Stimulated activated naive CD8-positive, alpha-beta T cell treated with anti-CD3 and anti-CD28 coated beads, Interleukin-15, Interleukin-2, amounts not matched to agents 100 ng/mL and 50 ng/mL, for 24 hours (primary cell): ENCODE measurements around the gene ANXA11.
"Not testable (repeated sequence)": the region's sequence is repeated elsewhere in the genome, so short reads cannot be mapped to it uniquely, and the experiment has no call there.

ENCODE experiments used
- H3K27ac Mint-ChIP-seq: one replicate; pipeline ENCODE4 v1.8.0; 2021; ENCODE audit warnings: mild to moderate bottlenecking, mixed read lengths
- H3K27me3 Mint-ChIP-seq: one replicate; pipeline ENCODE4 v1.8.0; 2021; ENCODE audit warnings: mixed read lengths
- H3K36me3 Mint-ChIP-seq: one replicate; pipeline ENCODE4 v1.8.0; 2021; ENCODE audit warnings: low read depth, mixed read lengths
- H3K4me1 Mint-ChIP-seq: one replicate; pipeline ENCODE4 v1.8.0; 2021; ENCODE audit warnings: low read depth, mixed read lengths
- H3K4me3 Mint-ChIP-seq: one replicate; pipeline ENCODE4 v1.8.0; 2021; ENCODE audit warnings: mild to moderate bottlenecking, mixed read lengths
- H3K9me3 Mint-ChIP-seq: one replicate; pipeline ENCODE4 v1.8.0; 2021; ENCODE audit warnings: mixed read lengths

The ANXA11 gene

GRCh38 chr10:80223031-80223419 is 17.7 kb upstream of the ANXA11 start:
- not testable (repeated sequence) for H3K4me3 Mint-ChIP-seq, H3K27me3 Mint-ChIP-seq, H3K36me3 Mint-ChIP-seq, H3K4me1 Mint-ChIP-seq, H3K9me3 Mint-ChIP-seq, H3K27ac Mint-ChIP-seq

- not testable (repeated sequence) for H3K9me3 Mint-ChIP-seq, H3K27me3 Mint-ChIP-seq, H3K4me3 Mint-ChIP-seq, H3K4me1 Mint-ChIP-seq, H3K27ac Mint-ChIP-seq, H3K36me3 Mint-ChIP-seq
These were observed 13.5 kb upstream of the ANXA11 start for GRCh38 chr10:80218878-80219277.

- H3K27me3 Mint-ChIP-seq, H3K9me3 Mint-ChIP-seq, H3K4me1 Mint-ChIP-seq, H3K4me3 Mint-ChIP-seq, H3K36me3 Mint-ChIP-seq, H3K27ac Mint-ChIP-seq: not testable (repeated sequence)
These were observed 9.1 kb upstream of the ANXA11 start for GRCh38 chr10:80214368-80214982.

- H3K9me3 Mint-ChIP-seq, H3K4me3 Mint-ChIP-seq, H3K27ac Mint-ChIP-seq: not testable (repeated sequence)
These were observed 7.3 kb upstream of the ANXA11 start for GRCh38 chr10:80212535-80213115.

GRCh38 chr10:80211786-80212185 is 6.4 kb upstream of the ANXA11 start:
- peaks cover 10% of the 10 kb centered on the region for H3K4me1 Mint-ChIP-seq
- peaks cover 4% of the 10 kb centered on the region for H3K27me3 Mint-ChIP-seq
- no peak overlapping the region for H3K4me3 Mint-ChIP-seq
- H3K36me3 Mint-ChIP-seq = no peaks in the 10 kb centered on the region
- H3K27ac Mint-ChIP-seq = no peak overlapping the region
- no peaks in the 10 kb centered on the region for H3K9me3 Mint-ChIP-seq

More at GRCh38 chr10:80212535-80213115, 7.3 kb upstream of the ANXA11 start:
- not testable (repeated sequence) for H3K27me3 Mint-ChIP-seq, H3K36me3 Mint-ChIP-seq
- H3K4me1 Mint-ChIP-seq = peaks cover 10% of the 10 kb centered on the region

GRCh38 chr10:80210259-80210658 is 4.9 kb upstream of the ANXA11 start:
- Mint-ChIP-seq H3K36me3 (no peaks in the 10 kb centered on the region), H3K9me3 (no peaks in the 10 kb centered on the region), H3K4me1 (peaks cover 23% of the 10 kb centered on the region), H3K4me3 (no peak overlapping the region), H3K27ac (no peak overlapping the region), H3K27me3 (peaks cover 4% of the 10 kb centered on the region)

GRCh38 chr10:80207768-80208370 is 2.5 kb upstream of the ANXA11 start:
- H3K27ac Mint-ChIP-seq = no peak overlapping the region
- H3K9me3 Mint-ChIP-seq = no peaks in the 10 kb centered on the region
- H3K4me1 Mint-ChIP-seq = peaks cover 38% of the 10 kb centered on the region
- H3K36me3 Mint-ChIP-seq = peaks cover 4% of the 10 kb centered on the region
- peaks cover 4% of the 10 kb centered on the region for H3K27me3 Mint-ChIP-seq
- H3K4me3 Mint-ChIP-seq = no peak overlapping the region

GRCh38 chr10:80206277-80206655 is 929 bp upstream of the ANXA11 start:
- Mint-ChIP-seq H3K27me3 (no peaks in the 10 kb centered on the region), H3K36me3 (peaks cover 10% of the 10 kb centered on the region), H3K4me1 (peaks cover 48% of the 10 kb centered on the region), H3K4me3 (peak overlapping the region; percentile 86), H3K9me3 (no peaks in the 10 kb centered on the region), H3K27ac (peak overlapping the region; percentile 85)

- H3K4me3 Mint-ChIP-seq = peak overlapping the region; percentile 89
- H3K27ac Mint-ChIP-seq = peak overlapping the region; percentile 83
- H3K27me3 Mint-ChIP-seq = no peaks in the 10 kb centered on the region
- H3K36me3 Mint-ChIP-seq = peaks cover 21% of the 10 kb centered on the region
- peaks cover 62% of the 10 kb centered on the region for H3K4me1 Mint-ChIP-seq
- no peaks in the 10 kb centered on the region for H3K9me3 Mint-ChIP-seq
These were observed 460 bp downstream of the ANXA11 start for GRCh38 chr10:80204677-80205476.

GRCh38 chr10:80203835-80204676 is 1.3 kb downstream of the ANXA11 start:
- peaks cover 21% of the 10 kb centered on the region for H3K36me3 Mint-ChIP-seq
- H3K4me3 Mint-ChIP-seq = peak overlapping the region; percentile 89
- H3K27me3 Mint-ChIP-seq = no peaks in the 10 kb centered on the region
- peaks cover 68% of the 10 kb centered on the region for H3K4me1 Mint-ChIP-seq
- peak overlapping the region; percentile 83 for H3K27ac Mint-ChIP-seq
- no peaks in the 10 kb centered on the region for H3K9me3 Mint-ChIP-seq

GRCh38 chr10:80202934-80203834 is 2.2 kb downstream of the ANXA11 start:
- Mint-ChIP-seq H3K36me3 (peaks cover 21% of the 10 kb centered on the region), H3K27ac (peak overlapping the region; percentile 83), H3K27me3 (no peaks in the 10 kb centered on the region), H3K4me3 (peak overlapping the region; percentile 89), H3K4me1 (peaks cover 75% of the 10 kb centered on the region), H3K9me3 (no peaks in the 10 kb centered on the region)

GRCh38 chr10:80202530-80202929 is 2.8 kb downstream of the ANXA11 start:
- H3K9me3 Mint-ChIP-seq, H3K27me3 Mint-ChIP-seq: not testable (repeated sequence)
- peak overlapping the region; percentile 83 for H3K27ac Mint-ChIP-seq
- H3K36me3 Mint-ChIP-seq = peaks cover 21% of the 10 kb centered on the region
- peak overlapping the region; percentile 89 for H3K4me3 Mint-ChIP-seq
- H3K4me1 Mint-ChIP-seq = peaks cover 81% of the 10 kb centered on the region

- peak overlapping the region; percentile 89 for H3K4me3 Mint-ChIP-seq
- peaks cover 21% of the 10 kb centered on the region for H3K36me3 Mint-ChIP-seq
- no peaks in the 10 kb centered on the region for H3K27me3 Mint-ChIP-seq
- no peaks in the 10 kb centered on the region for H3K9me3 Mint-ChIP-seq
- peak overlapping the region; percentile 83 for H3K27ac Mint-ChIP-seq
- peaks cover 89% of the 10 kb centered on the region for H3K4me1 Mint-ChIP-seq
These were observed 3.7 kb downstream of the ANXA11 start for GRCh38 chr10:80201608-80202141.
